Vagina (tissue), 2 donors: ENCODE results near the gene ING1.

Experiments
- CTCF ChIP-seq, 3 experiments: fragments of 450-650 bp in 2 of 3; fragments of 200-600 bp in 1 of 3; sonication (generic) in 1 of 3; IDR thresholded peaks; one replicate each; pipeline ENCODE4 v1.5.1; 2017 to 2019; ENCODE audit warnings: antibody characterized with exemption in 3 of 3, mild to moderate bottlenecking in 2 of 3, moderate library complexity in 2 of 3
- POLR2AphosphoS5 ChIP-seq, 2 donors: sonication (generic); formaldehyde crosslinking; IDR thresholded peaks; one replicate each; pipeline ENCODE4 v1.9.0; 2017; ENCODE audit warnings: antibody characterized with exemption in 2 of 2, mild to moderate bottlenecking in 2 of 2, low read depth in 1 of 2; ENCODE audit not compliant: insufficient read depth in 1 of 2

- TF ChIP-seq CTCF (IDR thresholded peaks at IDR 0.05) (no peak), POLR2AphosphoS5 (IDR thresholded peaks at IDR 0.05; ENCODE audit: insufficient read depth in 1 of 2, low read depth in 1 of 2) (no peak)
Observed at GRCh38 chr13:110666255-110666533, 47.3 kb upstream of the ING1 start.
